DND-41 (cell line): ENCODE measurements around the gene LNX1.

Source experiments
- ATAC-seq: fragments of 200-7000 bp; cut with Tn5 transposase; 3 replicates; pipeline ENCODE4 v1.9.1; 2021; ENCODE audit warnings: low read depth; ENCODE audit not compliant: insufficient read depth
- DNase-seq: peaks from one replicate; pipeline ENCODE4 v3.0.0-alpha.2; 2020
- H2AFZ ChIP-seq: 2 replicates; pipeline ENCODE4 v1.6.0; 2012; ENCODE audit warnings: low read depth, low read length
- H3K27ac ChIP-seq: 2 replicates; pipeline ENCODE4 v1.5.1; 2012; ENCODE audit warnings: low read length, inconsistent platforms
- H3K27me3 ChIP-seq: fragments of 200-600 bp; sonication (generic); 2 replicates; pipeline ENCODE4 v1.6.0; 2012; ENCODE audit warnings: low read length, mild to moderate bottlenecking, inconsistent platforms; ENCODE audit not compliant: insufficient read depth, poor library complexity
- H3K36me3 ChIP-seq: 2 replicates; pipeline ENCODE4 v1.5.1; 2012; ENCODE audit warnings: low read length, inconsistent platforms; ENCODE audit not compliant: insufficient read depth
- H3K4me1 ChIP-seq: 2 replicates; pipeline ENCODE4 v1.5.1; 2012; ENCODE audit warnings: mild to moderate bottlenecking, low read length; ENCODE audit not compliant: insufficient read depth
- H3K4me2 ChIP-seq: 2 replicates; pipeline ENCODE4 v1.6.0; 2012; ENCODE audit warnings: mild to moderate bottlenecking, moderate library complexity, low read length, inconsistent platforms; ENCODE audit not compliant: insufficient read depth
- H3K4me3 ChIP-seq, 2 experiments: fragments of 200-600 bp in 1 of 2; shearing (Covaris generic) in 1 of 2; 2 replicates each; pipeline ENCODE4 v1.5.1; 2012 to 2016; ENCODE audit warnings: inconsistent platforms in 2 of 2, low read length in 2 of 2, mild to moderate bottlenecking in 2 of 2, low read depth in 1 of 2, moderate library complexity in 1 of 2
- H3K79me2 ChIP-seq: 2 replicates; pipeline ENCODE4 v1.6.0; 2012; ENCODE audit warnings: low read length, inconsistent platforms; ENCODE audit not compliant: insufficient read depth
- H3K9ac ChIP-seq: 2 replicates; pipeline ENCODE4 v1.6.0; 2012; ENCODE audit warnings: low read depth, mild to moderate bottlenecking, inconsistent platforms, low read length, moderate library complexity
- H3K9me3 ChIP-seq: 2 replicates; pipeline ENCODE4 v1.5.1; 2012; ENCODE audit warnings: low read length, moderate library complexity, mild to moderate bottlenecking, inconsistent platforms; ENCODE audit not compliant: insufficient read depth, severe bottlenecking
- H4K20me1 ChIP-seq: 2 replicates; pipeline ENCODE4 v1.6.0; 2012; ENCODE audit warnings: low read length; ENCODE audit not compliant: insufficient read depth
- EZH2 ChIP-seq: IDR thresholded peaks from 3 replicates; pipeline ENCODE4 v1.6.1; 2012; ENCODE audit warnings: borderline replicate concordance, low read depth, mild to moderate bottlenecking, moderate library complexity, low read length, inconsistent platforms; ENCODE audit not compliant: severe bottlenecking
- TF ChIP-seq, protein P1 (sequence below): IDR thresholded peaks from 2 replicates; pipeline ENCODE4 v1.5.1; 2012; ENCODE audit warnings: borderline replicate concordance, low read length, moderate library complexity, mild to moderate bottlenecking; ENCODE audit not compliant: poor library complexity, severe bottlenecking; ENCODE audit errors: extremely low read depth

LNX1 gene

DNA sequence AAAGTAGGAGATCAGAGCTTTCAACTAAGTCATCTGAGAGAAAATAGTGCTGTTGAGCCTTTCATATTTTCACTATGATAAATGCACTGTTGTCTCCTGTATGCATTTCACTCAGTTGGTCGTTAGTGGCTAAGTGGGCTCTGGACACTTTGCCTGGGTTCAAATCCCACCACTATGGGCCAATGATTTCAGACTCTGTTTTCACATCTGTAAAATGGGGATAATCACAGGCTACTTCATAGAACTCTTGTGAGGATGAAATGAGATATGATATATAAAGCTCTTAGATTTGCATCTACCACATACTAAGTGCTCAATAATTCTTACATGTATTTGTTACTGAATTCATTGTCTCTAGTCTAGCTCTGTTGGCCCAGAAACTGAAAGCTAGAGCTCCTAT, 16.8 kb downstream of the LNX1 start:
- no peak for TF ChIP-seq EZH2
- TF ChIP-seq, protein P1, sequence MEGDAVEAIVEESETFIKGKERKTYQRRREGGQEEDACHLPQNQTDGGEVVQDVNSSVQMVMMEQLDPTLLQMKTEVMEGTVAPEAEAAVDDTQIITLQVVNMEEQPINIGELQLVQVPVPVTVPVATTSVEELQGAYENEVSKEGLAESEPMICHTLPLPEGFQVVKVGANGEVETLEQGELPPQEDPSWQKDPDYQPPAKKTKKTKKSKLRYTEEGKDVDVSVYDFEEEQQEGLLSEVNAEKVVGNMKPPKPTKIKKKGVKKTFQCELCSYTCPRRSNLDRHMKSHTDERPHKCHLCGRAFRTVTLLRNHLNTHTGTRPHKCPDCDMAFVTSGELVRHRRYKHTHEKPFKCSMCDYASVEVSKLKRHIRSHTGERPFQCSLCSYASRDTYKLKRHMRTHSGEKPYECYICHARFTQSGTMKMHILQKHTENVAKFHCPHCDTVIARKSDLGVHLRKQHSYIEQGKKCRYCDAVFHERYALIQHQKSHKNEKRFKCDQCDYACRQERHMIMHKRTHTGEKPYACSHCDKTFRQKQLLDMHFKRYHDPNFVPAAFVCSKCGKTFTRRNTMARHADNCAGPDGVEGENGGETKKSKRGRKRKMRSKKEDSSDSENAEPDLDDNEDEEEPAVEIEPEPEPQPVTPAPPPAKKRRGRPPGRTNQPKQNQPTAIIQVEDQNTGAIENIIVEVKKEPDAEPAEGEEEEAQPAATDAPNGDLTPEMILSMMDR: no peak
- H3K27ac ChIP-seq: no peak overlapping the region
- H3K4me1 ChIP-seq: no peaks in the 10 kb centered on the region
- no peaks in the 10 kb centered on the region for H3K36me3 ChIP-seq
- DNase-seq: no peak
- no peak for ATAC-seq
- no peaks in the 10 kb centered on the region for H3K79me2 ChIP-seq
- H3K9ac ChIP-seq: no peak overlapping the region
- no peaks in the 10 kb centered on the region for H3K9me3 ChIP-seq
- no peak overlapping the region for H2AFZ ChIP-seq
- no peak overlapping the region for H3K4me2 ChIP-seq
- no peaks in the 10 kb centered on the region for H4K20me1 ChIP-seq
- H3K27me3 ChIP-seq: no peaks in the 10 kb centered on the region
- no peak overlapping the region for H3K4me3 ChIP-seq

DNA sequence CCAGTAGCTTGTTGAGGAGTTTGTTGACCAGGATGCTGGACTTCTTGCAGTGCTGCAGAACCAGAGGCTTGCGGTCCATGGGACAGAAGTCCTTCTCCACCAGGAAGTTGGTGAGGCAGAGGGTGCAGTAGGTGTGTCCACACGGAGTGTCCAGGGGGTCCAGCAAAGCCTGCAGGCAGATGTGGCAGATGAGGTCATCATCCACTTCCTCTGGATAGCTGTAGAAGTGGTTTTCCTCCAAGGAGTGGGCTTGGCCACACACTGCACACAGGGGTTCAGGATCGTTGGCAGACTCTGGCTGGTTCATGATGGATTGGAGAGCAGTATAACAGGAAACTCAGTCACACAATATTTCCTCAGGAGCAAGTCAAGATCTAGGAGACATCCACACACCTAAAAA, 17.6 kb downstream of the LNX1 start:
- TF ChIP-seq, protein P1: no peak
- TF ChIP-seq EZH2: no peak
- no peaks in the 10 kb centered on the region for H4K20me1 ChIP-seq
- H2AFZ ChIP-seq: no peak overlapping the region
- H3K9ac ChIP-seq: no peak overlapping the region
- H3K4me2 ChIP-seq: no peak overlapping the region
- H3K27me3 ChIP-seq: no peaks in the 10 kb centered on the region
- no peak overlapping the region for H3K27ac ChIP-seq
- no peak overlapping the region for H3K4me3 ChIP-seq
- H3K36me3 ChIP-seq: no peaks in the 10 kb centered on the region
- no peak for ATAC-seq
- no peak for DNase-seq
- H3K4me1 ChIP-seq: no peaks in the 10 kb centered on the region
- H3K79me2 ChIP-seq: no peaks in the 10 kb centered on the region
- H3K9me3 ChIP-seq: no peaks in the 10 kb centered on the region

DNA sequence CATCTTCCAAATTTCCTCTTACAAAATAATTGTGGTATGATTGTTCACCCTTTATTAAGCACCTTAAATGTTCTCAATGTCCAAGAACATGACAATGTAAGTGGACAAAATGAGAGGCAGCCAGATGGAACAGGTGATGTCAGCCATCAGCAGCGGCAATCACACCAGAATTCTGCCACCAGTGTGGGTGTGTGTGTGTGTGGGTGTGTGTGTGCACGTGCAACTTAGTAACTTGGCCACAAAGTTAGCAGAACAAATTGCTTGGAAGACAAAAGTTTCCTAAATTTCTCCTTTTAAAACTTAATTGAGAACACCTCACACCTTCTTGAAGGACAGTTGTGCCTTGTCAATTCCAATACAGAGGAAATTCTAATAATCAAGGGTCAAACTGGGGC, 18.7 kb downstream of the LNX1 start:
- no peaks in the 10 kb centered on the region for H3K27me3 ChIP-seq
- no peak overlapping the region for H3K4me2 ChIP-seq
- ATAC-seq: no peak
- H3K36me3 ChIP-seq: no peaks in the 10 kb centered on the region
- H3K79me2 ChIP-seq: no peaks in the 10 kb centered on the region
- no peak overlapping the region for H2AFZ ChIP-seq
- TF ChIP-seq, protein P1: no peak
- no peak for TF ChIP-seq EZH2
- H3K4me3 ChIP-seq: no peak overlapping the region
- no peaks in the 10 kb centered on the region for H3K9me3 ChIP-seq
- H3K27ac ChIP-seq: no peak overlapping the region
- no peak for DNase-seq
- H3K4me1 ChIP-seq: no peaks in the 10 kb centered on the region
- H4K20me1 ChIP-seq: no peaks in the 10 kb centered on the region
- no peak overlapping the region for H3K9ac ChIP-seq
